ENCODE results near the gene STUB1.

STUB1 gene

DNA sequence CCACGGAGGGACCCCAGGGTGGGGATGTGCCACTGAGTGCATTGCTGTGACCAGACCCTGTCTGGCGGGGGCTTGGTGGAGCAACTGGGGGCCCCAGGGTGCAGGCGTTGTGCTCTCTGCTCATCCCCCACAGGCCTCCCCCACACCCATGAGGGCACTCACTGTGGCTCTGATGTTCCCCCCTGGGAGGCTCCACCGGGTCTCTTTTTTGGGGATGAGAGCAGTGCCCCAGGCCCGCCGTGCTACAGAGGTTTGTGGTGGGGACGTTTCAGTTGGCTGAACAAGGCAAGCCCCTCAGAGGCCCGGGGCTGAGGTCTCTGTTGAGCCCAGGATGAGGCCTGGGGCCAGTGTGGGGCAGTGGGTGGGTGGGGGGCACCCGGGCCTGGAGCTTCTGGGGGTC, 43.5 kb downstream of the STUB1 start:
- no peak for TF ChIP-seq CTCF (conservative IDR thresholded peaks at IDR 0.05)
- no peak overlapping the region for H3K27ac ChIP-seq

- peak overlapping the region; percentile 90; the same call in 1 of the 2 replicates for H3K27ac ChIP-seq
- TF ChIP-seq CTCF (conservative IDR thresholded peaks at IDR 0.05), result no peak
Observed at GRCh38 chr16:724188-725040, 44.2 kb downstream of the STUB1 start.

GRCh38 chr16:725041-725376, 44.8 kb downstream of the STUB1 start:
- TF ChIP-seq CTCF (conservative IDR thresholded peaks at IDR 0.05), result no peak
- H3K27ac ChIP-seq, result peak overlapping the region; percentile 90

GRCh38 chr16:725463-726187, 45.4 kb downstream of the STUB1 start:
- peak overlapping the region; percentile 90 for H3K27ac ChIP-seq

DNA sequence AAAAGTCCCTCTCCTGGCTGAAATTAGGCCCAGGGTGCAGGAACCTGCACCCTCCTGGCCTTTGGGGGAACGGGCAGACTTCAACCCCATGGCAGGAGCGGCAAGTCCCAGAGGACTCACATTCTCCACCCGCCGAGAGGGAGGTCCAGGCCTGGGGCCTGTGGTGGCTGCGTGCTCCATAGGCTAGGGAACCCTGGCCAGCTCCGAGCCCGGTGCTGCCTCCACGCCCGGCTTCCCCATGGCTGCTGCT, 45.9 kb downstream of the STUB1 start:
- peak overlapping the region; percentile 90 for H3K27ac ChIP-seq
- no peak for TF ChIP-seq CTCF (conservative IDR thresholded peaks at IDR 0.05)

More at GRCh38 chr16:725463-726187, 45.4 kb downstream of the STUB1 start:
- TF ChIP-seq CTCF (conservative IDR thresholded peaks at IDR 0.05), result no peak

- H3K27ac ChIP-seq, result peak within 1 kb of the TSS; percentile 90
- no peak for TF ChIP-seq CTCF (conservative IDR thresholded peaks at IDR 0.05)
Observed at GRCh38 chr16:726438-727290, 46.5 kb downstream of the STUB1 start, which contains the start of the genes CCDC78 and HAGHL. Gene CCDC78 (minus strand): TSS chr16:726443. CDS start chr16:726367, 76 bp downstream. Gene HAGHL (plus strand): TSS chr16:727106. CDS start chr16:727510, 404 bp downstream.

All from VCaP (cell line).